HL-60 (cell line): Measurements from ENCODE around the gene ARID1B.

Experiments
- DNase-seq, 2 experiments: peaks; one replicate each; pipeline ENCODE4 v3.0.0-alpha.2; 2010 to 2020; ENCODE audit warnings: low read depth in 1 of 2, low spot score in 1 of 2
- H3K27ac ChIP-seq: fragments of 250-450 bp; sonication (Bioruptor Pico); replicated peaks from 2 replicates; pipeline ENCODE4 v1.5.1; 2020; ENCODE audit warnings: mild to moderate bottlenecking, moderate library complexity
- H3K27me3 ChIP-seq: fragments of 250-450 bp; sonication (Bioruptor Pico); 2 replicates; pipeline ENCODE4 v1.5.1; 2021; ENCODE audit warnings: mild to moderate bottlenecking, moderate library complexity; ENCODE audit not compliant: insufficient read depth, poor library complexity, severe bottlenecking
- H3K4me3 ChIP-seq: replicated peaks from 2 replicates; pipeline ENCODE4 v1.5.1; 2011; ENCODE audit warnings: mild to moderate bottlenecking, control low read depth, low read length; ENCODE audit not compliant: insufficient read depth
- GABPA ChIP-seq: IDR thresholded peaks from 2 replicates; pipeline ENCODE4 v1.6.1; 2012; ENCODE audit warnings: low read depth
- POLR2AphosphoS5 ChIP-seq: IDR thresholded peaks from 2 replicates; pipeline ENCODE4 v1.6.1; 2012; ENCODE audit warnings: low read depth
- SPI1 ChIP-seq: IDR thresholded peaks from 2 replicates; pipeline ENCODE4 v1.6.1; 2012; ENCODE audit warnings: low read depth, mild to moderate bottlenecking, borderline replicate concordance
- TF ChIP-seq, protein P1 (sequence below): IDR thresholded peaks from one replicate; pipeline ENCODE4 v1.5.1; 2011; ENCODE audit warnings: low read length, control low read depth, inconsistent platforms; ENCODE audit not compliant: insufficient read depth
- TF ChIP-seq, protein P2 (sequence below): IDR thresholded peaks from 2 replicates; pipeline ENCODE4 v1.6.1; 2012; ENCODE audit warnings: low read depth; ENCODE audit not compliant: insufficient replicate concordance

ARID1B gene

DNA sequence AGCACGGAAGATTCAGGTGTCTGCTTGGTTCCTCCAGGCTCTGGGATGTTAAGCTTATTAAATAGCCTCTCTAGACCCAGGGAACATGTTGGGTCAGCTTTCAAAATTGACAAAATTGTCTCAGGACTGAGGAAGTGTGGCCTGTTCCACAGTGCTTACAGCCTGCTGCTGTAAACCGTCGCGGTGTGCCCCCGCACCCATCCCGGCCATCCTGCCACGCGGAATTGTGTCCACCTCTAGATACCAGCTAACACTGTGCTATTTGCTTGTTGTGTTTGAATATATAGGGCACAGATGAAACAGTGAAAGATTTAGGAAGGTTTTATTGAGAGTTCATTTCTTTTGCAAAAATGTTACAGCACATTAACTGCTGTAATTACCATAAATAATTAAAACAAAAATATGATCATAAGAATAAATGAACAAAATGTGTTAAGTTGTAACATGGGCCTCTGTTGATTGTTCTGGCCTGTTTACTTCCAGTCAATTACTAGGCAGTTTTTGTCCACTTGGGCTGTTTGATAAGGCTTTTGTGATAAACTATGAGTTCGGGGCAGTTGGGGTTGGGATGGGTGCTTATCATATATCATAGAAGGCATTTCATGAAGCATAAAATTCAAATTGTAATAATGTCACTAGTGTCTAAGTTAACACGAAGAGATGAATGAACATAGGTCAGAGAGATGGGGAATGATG lies 77.4 kb downstream of the ARID1B start:
- no peaks in the 10 kb centered on the region for H3K27me3 ChIP-seq
- no peak for DNase-seq
- H3K4me3 ChIP-seq, result no peak overlapping the region
- TF ChIP-seq GABPA (no peak), POLR2AphosphoS5 (no peak), SPI1 (no peak)
- TF ChIP-seq, protein P1, sequence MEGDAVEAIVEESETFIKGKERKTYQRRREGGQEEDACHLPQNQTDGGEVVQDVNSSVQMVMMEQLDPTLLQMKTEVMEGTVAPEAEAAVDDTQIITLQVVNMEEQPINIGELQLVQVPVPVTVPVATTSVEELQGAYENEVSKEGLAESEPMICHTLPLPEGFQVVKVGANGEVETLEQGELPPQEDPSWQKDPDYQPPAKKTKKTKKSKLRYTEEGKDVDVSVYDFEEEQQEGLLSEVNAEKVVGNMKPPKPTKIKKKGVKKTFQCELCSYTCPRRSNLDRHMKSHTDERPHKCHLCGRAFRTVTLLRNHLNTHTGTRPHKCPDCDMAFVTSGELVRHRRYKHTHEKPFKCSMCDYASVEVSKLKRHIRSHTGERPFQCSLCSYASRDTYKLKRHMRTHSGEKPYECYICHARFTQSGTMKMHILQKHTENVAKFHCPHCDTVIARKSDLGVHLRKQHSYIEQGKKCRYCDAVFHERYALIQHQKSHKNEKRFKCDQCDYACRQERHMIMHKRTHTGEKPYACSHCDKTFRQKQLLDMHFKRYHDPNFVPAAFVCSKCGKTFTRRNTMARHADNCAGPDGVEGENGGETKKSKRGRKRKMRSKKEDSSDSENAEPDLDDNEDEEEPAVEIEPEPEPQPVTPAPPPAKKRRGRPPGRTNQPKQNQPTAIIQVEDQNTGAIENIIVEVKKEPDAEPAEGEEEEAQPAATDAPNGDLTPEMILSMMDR, result no peak
- TF ChIP-seq, protein P2, sequence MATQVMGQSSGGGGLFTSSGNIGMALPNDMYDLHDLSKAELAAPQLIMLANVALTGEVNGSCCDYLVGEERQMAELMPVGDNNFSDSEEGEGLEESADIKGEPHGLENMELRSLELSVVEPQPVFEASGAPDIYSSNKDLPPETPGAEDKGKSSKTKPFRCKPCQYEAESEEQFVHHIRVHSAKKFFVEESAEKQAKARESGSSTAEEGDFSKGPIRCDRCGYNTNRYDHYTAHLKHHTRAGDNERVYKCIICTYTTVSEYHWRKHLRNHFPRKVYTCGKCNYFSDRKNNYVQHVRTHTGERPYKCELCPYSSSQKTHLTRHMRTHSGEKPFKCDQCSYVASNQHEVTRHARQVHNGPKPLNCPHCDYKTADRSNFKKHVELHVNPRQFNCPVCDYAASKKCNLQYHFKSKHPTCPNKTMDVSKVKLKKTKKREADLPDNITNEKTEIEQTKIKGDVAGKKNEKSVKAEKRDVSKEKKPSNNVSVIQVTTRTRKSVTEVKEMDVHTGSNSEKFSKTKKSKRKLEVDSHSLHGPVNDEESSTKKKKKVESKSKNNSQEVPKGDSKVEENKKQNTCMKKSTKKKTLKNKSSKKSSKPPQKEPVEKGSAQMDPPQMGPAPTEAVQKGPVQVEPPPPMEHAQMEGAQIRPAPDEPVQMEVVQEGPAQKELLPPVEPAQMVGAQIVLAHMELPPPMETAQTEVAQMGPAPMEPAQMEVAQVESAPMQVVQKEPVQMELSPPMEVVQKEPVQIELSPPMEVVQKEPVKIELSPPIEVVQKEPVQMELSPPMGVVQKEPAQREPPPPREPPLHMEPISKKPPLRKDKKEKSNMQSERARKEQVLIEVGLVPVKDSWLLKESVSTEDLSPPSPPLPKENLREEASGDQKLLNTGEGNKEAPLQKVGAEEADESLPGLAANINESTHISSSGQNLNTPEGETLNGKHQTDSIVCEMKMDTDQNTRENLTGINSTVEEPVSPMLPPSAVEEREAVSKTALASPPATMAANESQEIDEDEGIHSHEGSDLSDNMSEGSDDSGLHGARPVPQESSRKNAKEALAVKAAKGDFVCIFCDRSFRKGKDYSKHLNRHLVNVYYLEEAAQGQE, result no peak
- H3K27ac ChIP-seq, result no peak overlapping the region

DNA sequence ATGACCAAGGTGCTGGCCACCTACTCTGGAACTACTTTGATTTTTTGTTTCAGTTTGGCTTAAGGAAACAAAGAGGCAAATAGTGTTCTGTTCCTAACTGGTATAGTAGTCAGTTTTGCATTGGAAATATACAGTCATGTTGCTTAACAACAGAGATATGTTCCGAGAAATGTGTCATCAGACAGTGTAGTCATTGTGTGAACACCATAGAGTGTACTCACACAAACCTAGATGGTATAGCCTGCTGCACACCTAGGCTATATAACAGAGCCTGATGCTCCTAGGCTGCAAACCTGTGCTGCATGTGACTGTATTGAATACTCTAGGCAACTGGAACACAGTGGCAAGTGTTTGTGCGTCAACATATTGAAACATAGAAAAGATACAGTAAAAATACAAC lies 80.4 kb downstream of the ARID1B start:
- no peak for DNase-seq
- Histone ChIP-seq H3K27ac (no peak overlapping the region), H3K27me3 (no peaks in the 10 kb centered on the region), H3K4me3 (no peak overlapping the region)
- TF ChIP-seq POLR2AphosphoS5, result no peak
- TF ChIP-seq, protein P1, result no peak
- TF ChIP-seq GABPA, result no peak
- TF ChIP-seq, protein P2, result no peak
- TF ChIP-seq SPI1, result no peak

DNA sequence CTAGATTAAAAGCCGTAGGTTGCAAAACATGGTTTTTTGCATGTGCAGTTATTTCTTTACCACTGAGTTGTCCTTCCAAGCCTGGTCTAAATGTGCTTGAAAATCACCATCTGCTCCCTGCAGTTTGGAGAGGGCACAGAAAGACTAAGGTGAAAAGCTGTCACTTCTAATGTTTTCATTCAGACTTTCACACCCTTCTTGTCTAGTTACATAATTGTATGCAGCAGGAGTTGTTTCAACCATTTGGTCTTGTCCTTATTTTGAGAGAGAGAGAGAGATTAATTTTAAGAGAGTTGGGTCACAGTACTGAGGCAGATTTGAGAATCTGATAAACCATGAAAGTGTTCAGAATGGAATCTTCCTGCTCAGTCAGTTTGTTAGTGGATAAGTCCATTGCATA lies 82.5 kb downstream of the ARID1B start:
- no peak for DNase-seq
- Histone ChIP-seq H3K27me3 (no peaks in the 10 kb centered on the region), H3K27ac (no peak overlapping the region), H3K4me3 (no peak overlapping the region)
- TF ChIP-seq POLR2AphosphoS5 (no peak), GABPA (no peak), SPI1 (no peak)
- TF ChIP-seq, protein P1, result no peak
- TF ChIP-seq, protein P2, result no peak
